Measurements from ENCODE around the gene DPY30.

DPY30 gene

GRCh38 chr2:31983762-31984467 lies 55.7 kb downstream of the DPY30 start:
- no peak overlapping the region for H3K4me3 ChIP-seq (ENCODE audit: low read depth, low read length)
- TF ChIP-seq POLR2A (IDR thresholded peaks at IDR 0.05; ENCODE audit: extremely low read depth, insufficient read length) (no peak), CTCF (IDR thresholded peaks at IDR 0.05; ENCODE audit: low read depth, low read length) (no peak), MYC (IDR thresholded peaks at IDR 0.05; ENCODE audit: low read depth, low read length) (no peak), MAX (IDR thresholded peaks at IDR 0.05; ENCODE audit: low read depth, low read length) (no peak)
- DNase-seq (ENCODE audit: low read depth): no peak

- no peak overlapping the region for H3K4me3 ChIP-seq (ENCODE audit: low read depth, low read length)
- no peak for TF ChIP-seq POLR2A (IDR thresholded peaks at IDR 0.05; ENCODE audit: extremely low read depth, insufficient read length)
- no peak for TF ChIP-seq CTCF (IDR thresholded peaks at IDR 0.05; ENCODE audit: low read depth, low read length)
- no peak for TF ChIP-seq MAX (IDR thresholded peaks at IDR 0.05; ENCODE audit: low read depth, low read length)
- TF ChIP-seq MYC (IDR thresholded peaks at IDR 0.05; ENCODE audit: low read depth, low read length): no peak
- peak; percentile 59 for DNase-seq (ENCODE audit: low read depth)
These were observed 58.8 kb downstream of the DPY30 start for GRCh38 chr2:31980674-31981356.

GRCh38 chr2:31979956-31980355 lies 59.6 kb downstream of the DPY30 start:
- TF ChIP-seq POLR2A (IDR thresholded peaks at IDR 0.05; ENCODE audit: extremely low read depth, insufficient read length): no peak
- no peak for TF ChIP-seq CTCF (IDR thresholded peaks at IDR 0.05; ENCODE audit: low read depth, low read length)
- TF ChIP-seq MAX (IDR thresholded peaks at IDR 0.05; ENCODE audit: low read depth, low read length): no peak
- TF ChIP-seq MYC (IDR thresholded peaks at IDR 0.05; ENCODE audit: low read depth, low read length): no peak
- DNase-seq (ENCODE audit: low read depth): no peak
- no peak overlapping the region for H3K4me3 ChIP-seq (ENCODE audit: low read depth, low read length)

GRCh38 chr2:31979018-31979417 lies 60.6 kb downstream of the DPY30 start:
- no peak overlapping the region for H3K4me3 ChIP-seq (ENCODE audit: low read depth, low read length)
- no peak for TF ChIP-seq MYC (IDR thresholded peaks at IDR 0.05; ENCODE audit: low read depth, low read length)
- no peak for TF ChIP-seq CTCF (IDR thresholded peaks at IDR 0.05; ENCODE audit: low read depth, low read length)
- no peak for TF ChIP-seq POLR2A (IDR thresholded peaks at IDR 0.05; ENCODE audit: extremely low read depth, insufficient read length)
- no peak for TF ChIP-seq MAX (IDR thresholded peaks at IDR 0.05; ENCODE audit: low read depth, low read length)
- no peak for DNase-seq (ENCODE audit: low read depth)

GRCh38 chr2:31978436-31978835 lies 61.2 kb downstream of the DPY30 start:
- H3K4me3 ChIP-seq (ENCODE audit: low read depth, low read length): no peak overlapping the region
- no peak for DNase-seq (ENCODE audit: low read depth)
- no peak for TF ChIP-seq POLR2A (IDR thresholded peaks at IDR 0.05; ENCODE audit: extremely low read depth, insufficient read length)
- TF ChIP-seq MYC (IDR thresholded peaks at IDR 0.05; ENCODE audit: low read depth, low read length): no peak
